HG02759 (cell line): ENCODE measurements around the gene SINHCAF.
"Not testable (repeated sequence)": the region's sequence is repeated elsewhere in the genome, so short reads cannot be mapped to it uniquely, and the experiment has no call there.

Experiments
- ATAC-seq: cut with Tn5 transposase; IDR thresholded peaks from one replicate; pipeline ENCODE4 v1.9.1; 2021; ENCODE audit warnings: mild to moderate bottlenecking, moderate library complexity; ENCODE audit not compliant: unreplicated experiment

Gene SINHCAF

DNA sequence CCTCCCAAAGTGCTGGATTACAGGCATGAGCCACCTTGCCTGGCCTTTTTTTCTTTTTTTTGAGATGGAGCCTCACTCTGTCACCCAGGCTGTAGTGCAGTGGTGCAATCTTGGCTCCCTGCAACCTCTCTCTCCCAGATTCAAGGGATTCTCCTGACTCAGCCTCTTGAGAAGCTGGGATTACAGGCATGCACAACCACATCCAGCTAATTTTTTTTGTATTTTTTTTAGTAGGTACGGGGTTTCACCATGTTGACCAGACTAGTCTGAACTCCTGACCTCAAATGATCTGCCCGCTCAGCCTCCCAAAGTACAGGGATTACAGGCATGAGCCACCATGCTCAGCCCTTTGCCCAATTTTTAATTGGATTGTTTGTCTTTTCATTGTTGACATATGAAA, 58.0 kb downstream of the SINHCAF start:
- no peak for ATAC-seq

DNA sequence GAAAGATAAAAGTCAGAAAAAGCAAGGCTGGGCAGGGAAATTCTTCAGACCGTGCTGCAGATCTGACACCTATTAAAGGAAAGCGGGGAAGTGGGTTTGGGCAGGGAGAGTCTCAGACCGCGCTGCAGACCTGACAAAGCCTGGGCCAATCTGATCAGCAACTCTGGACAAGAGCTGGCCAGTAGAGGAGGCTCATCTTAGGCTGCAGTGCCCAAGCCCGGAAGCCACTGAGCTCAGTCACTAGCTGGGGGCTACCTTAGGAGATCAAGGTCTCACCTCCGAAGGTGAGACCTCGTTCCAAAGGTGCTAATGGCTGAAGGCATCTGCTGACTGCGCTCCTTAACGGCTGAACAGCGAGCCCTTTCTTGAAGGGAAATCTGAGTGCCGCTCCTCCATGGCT, 60.2 kb downstream of the SINHCAF start:
- ATAC-seq, result no peak

DNA sequence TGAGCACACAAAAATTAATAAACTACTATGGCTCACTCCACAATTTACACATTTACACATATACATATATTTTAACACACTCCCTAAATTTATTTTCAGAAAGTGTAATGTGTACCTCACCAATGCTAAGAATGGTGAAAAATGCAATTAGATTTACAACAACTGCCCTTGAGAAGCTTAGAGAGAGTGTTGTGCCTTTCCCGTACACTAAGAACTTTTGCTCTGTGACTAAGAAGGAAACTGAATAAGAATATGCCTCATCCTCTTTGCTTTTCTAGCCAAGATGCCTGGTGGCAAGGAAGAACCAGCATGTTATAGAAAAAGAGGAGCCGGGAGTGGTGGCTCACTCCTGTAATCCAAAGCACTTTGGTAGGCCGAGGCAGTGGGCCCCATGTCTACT, 62.3 kb downstream of the SINHCAF start:
- no peak for ATAC-seq

DNA sequence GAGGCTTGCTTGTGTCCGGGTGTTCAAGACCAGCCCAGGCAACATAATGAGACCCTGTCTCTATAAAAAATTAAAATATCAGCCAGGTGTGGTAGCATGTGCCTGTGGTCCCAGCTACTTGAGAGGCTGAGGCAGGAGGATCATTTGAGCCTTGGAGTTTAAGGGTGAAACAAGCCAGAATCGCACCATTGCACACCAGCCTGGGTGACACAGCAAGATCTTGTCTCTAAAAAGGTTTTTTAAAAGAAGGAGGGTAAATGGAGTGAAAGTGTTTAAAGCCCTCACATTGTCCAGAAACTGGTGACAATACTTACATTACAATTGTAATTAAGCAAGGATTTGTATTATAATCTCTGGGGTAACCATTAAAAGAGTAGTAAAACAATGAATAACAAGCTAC, 64.2 kb downstream of the SINHCAF start:
- no peak for ATAC-seq

DNA sequence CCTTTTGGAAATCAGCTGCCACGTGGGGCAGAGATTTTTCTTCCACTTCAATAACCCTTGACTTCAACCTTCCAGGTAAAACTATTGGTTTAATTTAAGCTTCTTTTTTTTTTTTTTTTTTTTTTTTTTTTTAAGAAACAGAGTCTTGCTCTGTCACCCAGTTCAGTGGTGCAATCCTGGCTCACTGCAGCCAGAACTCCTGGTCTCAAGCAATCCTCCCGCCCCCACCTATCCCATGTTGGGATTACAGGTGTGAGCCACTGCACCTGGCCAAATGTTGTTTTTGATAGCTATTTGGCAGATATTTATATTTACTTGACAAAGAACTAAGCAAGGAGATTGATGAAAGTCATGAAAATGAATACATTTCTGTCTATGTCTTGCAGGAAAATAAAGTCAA, 65.1 kb downstream of the SINHCAF start:
- no peak for ATAC-seq

DNA sequence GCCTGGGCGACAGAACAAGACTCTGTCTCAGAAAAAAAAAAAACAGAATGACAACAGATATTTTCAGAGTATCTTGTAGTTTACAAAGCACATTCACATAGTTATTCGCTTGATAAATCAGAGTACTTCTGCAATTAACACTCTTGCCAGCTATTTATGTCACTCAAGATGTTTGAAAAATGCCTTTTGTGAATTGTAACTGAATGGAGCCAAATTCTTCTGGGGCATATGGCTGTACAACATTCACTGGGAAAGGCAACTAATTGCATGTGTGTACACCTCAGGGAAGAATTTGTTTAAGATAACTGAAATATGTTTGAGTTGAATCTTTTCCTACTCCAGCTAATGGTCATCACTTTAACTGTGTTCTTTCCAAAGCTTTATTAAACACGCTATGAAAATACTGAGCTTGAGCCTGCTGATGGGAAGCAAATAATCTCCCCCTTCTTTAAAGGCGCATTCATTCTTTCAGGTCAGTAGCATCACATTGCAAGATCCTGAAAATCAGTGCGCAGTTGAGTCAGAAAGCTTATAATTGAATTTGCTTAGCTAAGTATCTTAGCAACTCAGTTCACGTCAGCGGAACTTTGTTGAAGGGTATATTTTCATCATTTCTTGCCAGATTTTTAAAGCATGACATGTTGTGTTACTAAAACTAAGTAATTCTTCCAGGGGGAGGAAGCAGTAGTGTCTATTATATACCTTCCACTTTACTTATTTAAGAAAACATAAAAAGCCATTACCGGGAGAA, 66.6 kb downstream of the SINHCAF start:
- ATAC-seq, result no peak

DNA sequence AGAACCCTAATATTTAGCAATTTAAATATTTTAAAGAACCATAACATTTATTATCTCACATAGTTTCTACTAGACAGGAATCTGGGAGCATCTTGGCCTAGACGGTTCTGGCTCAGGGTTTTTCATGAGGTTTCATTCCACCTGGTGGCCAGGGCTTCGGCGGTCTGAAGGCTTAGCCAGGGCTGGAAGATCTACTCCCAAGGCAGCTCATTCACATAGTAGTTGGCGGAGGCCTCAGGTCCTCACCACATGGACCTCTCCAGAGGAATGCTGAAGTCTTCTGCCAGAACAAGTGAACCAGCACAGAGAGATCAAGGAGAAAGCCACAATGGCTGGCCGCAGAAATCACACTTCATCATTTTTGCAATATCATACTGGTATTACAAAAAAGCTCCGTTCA, 68.2 kb downstream of the SINHCAF start:
- ATAC-seq, result no peak

DNA sequence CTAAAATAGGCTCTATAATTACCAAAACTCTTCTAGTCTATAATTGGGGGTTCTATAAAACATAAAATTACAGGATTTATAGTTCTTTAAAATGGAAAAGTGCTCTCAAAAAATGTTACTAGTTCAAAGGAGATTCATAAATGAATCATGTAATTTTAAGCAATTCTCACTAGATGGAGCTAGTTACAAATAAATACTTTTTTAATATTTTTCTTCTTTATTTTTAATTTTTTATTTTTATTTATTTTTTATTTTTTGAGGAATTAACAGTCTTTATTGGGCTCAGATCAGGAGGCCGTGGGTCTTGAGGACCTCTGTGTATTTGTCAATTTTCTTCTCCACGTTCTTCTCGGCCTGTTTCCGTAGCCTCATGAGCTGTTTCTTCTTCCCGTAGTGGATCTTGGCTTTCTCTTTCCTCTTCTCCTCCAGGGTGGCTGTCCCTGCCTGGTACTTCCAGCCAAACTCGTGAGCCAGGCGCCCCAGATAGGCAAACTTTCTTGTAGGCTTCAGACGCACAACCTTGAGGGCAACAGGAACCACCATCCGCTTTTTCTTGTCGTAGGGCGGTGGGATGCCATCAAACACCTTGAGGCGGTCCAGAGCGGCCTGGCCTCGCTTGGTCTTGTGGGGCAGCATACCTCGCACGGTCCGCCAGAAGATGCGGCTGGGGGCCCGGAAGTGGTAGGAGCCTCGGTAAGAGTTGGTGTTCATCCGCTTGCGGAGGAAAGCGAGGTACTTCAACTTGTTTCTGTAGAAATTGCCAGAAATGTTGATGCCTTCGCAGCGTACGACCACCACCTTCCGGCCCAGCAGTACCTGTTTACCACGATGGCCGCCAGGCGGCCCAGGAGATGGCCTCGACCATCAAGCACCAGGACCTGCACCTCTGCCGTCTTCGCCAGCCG, 74.0 kb downstream of the SINHCAF start:
- ATAC-seq, result not testable (repeated sequence)

DNA sequence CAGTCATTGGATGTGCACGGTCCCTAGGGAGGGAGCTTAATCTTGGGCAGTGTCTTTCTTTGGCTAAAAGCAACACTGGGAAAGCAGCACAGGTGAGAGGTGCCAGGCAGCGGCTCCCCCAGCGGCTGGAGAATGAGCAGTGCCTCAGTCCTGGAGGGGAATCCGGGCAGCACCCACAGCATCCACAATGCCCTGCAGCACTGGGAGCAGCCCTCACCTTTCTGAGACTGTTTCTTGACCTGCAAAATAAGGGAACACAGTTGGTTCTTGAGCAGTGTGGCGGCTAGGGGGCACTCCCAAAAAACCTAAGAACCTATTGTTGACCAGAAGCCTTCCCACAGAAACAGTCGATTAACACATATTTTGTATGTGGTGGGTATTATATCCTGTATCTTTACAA, 75.8 kb downstream of the SINHCAF start:
- ATAC-seq, result no peak

DNA sequence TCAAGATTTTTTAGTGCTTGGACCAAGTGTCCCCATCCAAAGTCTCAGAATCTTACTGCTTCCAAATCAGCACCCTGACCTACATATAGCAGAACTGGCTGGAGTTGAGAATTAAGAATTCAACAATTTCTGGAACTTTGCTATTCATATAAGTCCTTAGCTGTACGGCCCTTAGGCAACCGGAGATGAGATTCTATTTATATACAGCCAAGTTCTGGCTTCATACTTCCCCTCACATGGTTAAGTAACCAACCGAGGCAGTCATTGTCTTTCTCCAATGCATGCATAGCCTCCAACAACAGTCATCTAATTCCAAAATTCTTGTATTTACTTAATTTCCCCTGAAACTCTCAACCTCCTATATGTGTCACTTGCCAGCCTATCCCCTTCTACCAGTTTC, 76.6 kb downstream of the SINHCAF start:
- no peak for ATAC-seq

DNA sequence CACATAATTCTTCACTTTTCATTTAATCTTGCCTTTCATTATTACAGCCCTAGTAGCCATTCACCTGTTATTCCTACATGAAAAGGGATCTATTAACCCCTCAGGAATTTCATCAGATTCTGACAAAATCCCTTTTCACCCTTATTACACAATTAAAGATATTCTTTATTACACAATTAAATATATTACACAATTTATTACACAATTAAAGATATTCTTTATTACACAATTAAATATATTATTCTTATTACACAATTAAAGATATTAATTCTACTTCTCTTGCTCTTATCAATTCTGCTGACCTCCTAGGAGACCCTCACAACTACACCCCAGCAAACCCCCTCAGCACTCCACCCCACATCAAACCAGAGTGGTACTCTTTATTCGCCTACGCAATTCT, 77.1 kb downstream of the SINHCAF start:
- no peak for ATAC-seq

DNA sequence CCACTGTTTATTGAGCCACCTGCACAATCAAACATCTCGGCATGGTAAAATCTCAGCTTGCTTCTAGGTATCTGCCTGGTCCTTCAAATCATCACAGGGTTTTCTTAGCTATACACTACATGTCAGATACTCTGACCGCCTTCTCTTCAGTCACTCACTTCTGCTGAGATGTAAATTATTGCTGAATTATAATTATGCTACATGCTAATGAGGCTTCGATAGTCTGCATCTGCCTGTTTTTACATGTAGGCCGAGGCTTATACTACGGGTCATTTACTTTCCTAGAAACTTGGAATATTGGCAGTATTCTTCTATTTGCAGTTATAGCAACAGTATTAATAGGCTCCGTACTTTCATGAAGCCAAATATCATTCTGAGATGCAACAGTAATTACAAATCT, 77.6 kb downstream of the SINHCAF start:
- no peak for ATAC-seq

DNA sequence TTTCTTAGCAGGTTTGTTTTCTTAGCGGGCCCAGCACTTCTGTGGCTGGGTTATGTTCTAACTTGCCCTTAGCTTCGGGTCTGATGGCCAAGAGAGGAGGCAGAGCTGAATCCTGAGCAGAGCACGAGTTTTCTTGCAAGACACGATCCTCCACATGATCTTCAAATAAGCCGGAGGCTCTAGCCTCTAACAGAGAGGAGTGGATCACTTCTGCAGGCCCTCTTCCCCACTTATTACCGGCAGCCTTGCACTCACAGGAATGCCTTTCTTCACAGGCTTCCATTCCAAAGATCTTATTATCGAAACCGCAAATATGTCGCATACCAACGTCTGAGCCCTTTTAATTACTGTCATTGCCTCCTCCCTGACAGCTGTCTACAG, 79.5 kb downstream of the SINHCAF start:
- ATAC-seq, result no peak

DNA sequence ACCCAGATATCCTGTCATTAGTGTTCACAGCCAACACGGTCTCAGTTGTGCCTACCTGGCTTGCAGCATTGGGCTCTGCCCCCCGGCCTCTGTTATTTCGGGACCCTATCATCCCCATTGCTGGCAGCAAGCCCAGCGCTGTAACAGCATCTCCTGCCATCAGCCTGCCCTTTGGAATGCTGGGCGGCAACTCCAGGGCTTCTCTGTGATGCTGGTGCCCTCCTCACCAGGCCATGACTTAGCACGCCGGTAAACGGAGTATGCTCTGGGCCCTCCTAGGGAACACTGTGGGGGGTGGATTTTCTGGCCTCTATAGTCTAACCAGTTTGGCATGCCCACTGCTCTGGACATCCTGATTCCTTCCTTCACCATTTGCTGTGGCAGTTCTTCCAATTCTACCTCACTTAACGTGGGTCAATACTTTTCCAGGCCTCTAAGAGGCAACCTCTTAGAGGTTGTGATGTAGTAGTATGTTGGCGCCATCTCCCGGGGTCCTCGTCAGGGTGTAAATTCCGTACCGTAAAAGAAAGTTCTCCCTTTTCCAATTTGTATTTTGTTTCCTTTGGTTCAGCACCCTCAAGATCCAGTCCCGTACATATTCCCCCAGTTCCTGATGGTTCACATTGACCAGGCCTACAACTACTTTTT, 80.0 kb downstream of the SINHCAF start:
- ATAC-seq, result no peak

DNA sequence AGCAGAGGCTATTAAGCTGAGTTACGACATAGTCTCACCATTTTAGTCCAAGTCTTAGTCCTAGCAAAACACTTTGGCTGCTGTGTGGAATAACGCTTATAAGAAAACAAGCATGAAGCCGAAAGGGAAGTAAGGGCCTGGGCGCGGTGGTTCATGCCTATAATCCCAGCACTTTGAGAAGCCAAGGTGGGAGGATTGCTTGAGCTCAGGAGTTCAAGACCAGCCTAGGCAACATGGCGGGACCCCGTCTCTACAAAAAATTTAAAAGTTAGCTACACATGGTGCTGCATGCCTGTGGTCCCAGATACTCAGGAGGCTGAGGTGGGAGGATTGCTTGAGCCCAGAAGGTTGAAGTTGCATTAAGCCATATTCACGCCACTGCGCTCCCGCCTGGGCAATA, 83.5 kb downstream of the SINHCAF start:
- ATAC-seq, result not testable (repeated sequence)

DNA sequence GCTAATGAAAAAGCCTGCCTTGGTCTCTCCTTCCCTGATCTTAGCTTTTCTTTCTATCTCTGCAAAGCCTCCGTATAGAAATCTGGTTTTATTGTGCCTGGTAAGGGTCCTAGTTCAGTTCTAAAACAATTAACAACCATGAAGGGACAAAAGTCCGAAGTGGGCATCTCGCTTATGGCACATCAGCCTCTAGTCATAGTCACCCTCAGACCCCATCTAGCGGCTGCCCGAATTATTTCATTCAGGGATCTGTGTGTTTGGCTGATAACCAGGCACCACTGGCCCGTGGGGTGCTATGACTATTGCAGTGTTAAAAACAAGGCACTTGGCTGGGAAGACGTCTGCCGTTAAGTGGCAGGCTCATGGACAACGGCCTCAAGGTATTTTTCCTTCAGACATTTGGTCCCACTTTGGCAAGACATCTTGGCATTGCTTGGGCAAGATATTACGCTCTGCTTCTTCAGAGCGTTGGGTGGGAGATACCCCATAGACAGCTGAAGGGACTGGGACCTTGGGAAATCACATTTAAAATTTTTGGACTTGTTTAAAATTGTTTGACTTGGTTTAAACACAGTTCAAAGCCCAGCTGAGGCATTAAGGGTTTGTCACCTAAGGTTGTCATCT, 87.1 kb downstream of the SINHCAF start:
- ATAC-seq, result peak; percentile 94

DNA sequence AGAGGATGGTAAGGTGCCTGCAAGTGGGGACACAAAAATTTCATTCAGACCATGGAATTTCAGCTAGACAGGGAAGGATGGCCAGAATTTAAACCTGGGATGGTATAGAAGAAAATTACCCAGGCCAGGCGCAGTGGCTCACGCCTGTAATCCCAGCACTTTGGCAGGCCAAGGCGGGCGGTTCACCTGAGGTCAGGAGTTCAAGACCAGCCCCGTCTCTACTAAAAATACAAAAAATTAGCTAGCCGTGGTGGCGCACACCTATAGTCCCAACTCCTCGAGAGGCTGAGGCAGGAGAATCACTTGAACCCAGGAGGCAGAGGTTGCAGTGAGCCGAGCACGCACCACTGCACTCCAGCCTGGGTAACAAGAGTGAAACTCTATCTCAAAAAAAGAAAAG, 87.6 kb downstream of the SINHCAF start:
- ATAC-seq, result peak; percentile 38

DNA sequence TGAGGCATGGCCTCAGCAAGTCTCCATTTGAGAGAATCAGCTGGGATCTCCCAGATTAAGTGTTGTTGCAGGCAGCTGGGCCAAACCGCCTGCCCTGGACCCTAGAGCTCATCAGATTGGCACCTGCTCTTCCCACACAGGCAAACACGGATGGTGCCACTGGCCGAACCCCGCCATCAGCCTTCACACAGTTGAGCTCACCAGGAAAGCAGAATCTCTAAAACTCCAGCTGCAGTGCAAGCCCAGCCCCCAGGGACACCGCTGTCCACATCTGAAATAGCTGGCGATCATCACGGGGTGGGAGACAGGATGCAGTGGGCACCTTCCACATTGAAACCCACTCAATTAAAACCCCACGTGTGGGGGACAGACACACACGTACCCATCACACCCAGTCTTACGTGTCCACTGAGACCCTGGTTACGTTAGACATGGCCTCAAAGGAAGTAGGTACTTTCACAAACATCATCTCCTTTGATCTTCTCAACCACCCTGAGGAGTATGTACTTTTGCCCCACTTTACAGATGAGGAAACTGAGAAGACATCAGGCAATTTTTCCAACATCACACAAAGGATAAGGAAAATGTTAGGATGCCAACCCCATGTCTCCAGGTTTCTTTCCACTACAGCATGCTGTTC, 88.8 kb downstream of the SINHCAF start:
- no peak for ATAC-seq

DNA sequence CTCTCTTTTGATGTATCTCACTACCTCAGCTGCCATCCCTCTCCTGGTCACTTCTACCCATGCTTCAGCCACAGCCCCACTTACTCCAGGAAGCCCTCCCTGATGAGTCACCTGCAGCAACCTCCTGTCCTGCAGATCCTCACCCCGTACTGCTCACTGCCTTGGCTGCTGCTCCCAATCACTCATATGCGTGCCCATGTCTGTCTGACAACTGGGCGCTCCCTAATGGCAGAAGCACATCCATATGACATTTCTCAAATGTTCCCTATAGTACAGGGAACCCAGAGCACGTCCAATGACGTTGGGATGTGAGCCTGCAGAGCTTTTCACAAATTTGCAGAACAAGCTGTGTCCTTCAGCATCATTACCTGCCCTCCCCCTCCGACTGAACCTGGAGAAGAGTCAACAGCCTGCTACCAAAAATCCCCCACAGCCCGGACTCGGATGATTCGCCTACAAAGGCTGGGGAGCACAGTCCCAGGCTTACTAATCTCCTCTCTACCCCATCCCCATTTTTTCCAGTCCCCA, 90.0 kb downstream of the SINHCAF start:
- ATAC-seq, result no peak
